SK-N-MC (cell line): ENCODE data around the gene MLC1.

Experiments
- DNase-seq: peaks from one replicate; pipeline ENCODE4 v3.0.0-alpha.2; 2011; ENCODE audit warnings: low read depth, low spot score
- H3K27ac ChIP-seq: fragments of 200-600 bp; sonication (generic); 2 replicates; pipeline ENCODE4 v1.5.1; 2016; ENCODE audit warnings: mixed run types
- H3K36me3 ChIP-seq: fragments of 200-600 bp; sonication (generic); 2 replicates; pipeline ENCODE4 v1.6.1; 2017; ENCODE audit warnings: antibody characterized with exemption, low read length, mixed read lengths; ENCODE audit not compliant: insufficient read depth
- H3K4me3 ChIP-seq: fragments of 200-600 bp; sonication (generic); 2 replicates; pipeline ENCODE4 v1.5.1; 2016
- H3K9ac ChIP-seq: fragments of 200-600 bp; sonication (generic); 2 replicates; pipeline ENCODE4 v1.8.0; 2017; ENCODE audit warnings: mixed run types, mixed read lengths; ENCODE audit not compliant: insufficient read length
- H3K9me3 ChIP-seq: fragments of 200-600 bp; sonication (generic); 2 replicates; pipeline ENCODE4 v1.6.1; 2017; ENCODE audit warnings: low read depth, mild to moderate bottlenecking, antibody characterized with exemption, low read length, moderate library complexity, mixed read lengths
- EZH2 ChIP-seq: fragments of 200-600 bp; sonication (generic); IDR thresholded peaks from one replicate; pipeline ENCODE4 v1.6.1; 2017; ENCODE audit warnings: antibody characterized with exemption
- FOXP2 ChIP-seq: optimal IDR thresholded peaks from 2 replicates; pipeline ENCODE3; 2011; ENCODE audit warnings: mild to moderate bottlenecking, moderate library complexity; ENCODE audit not compliant: insufficient read depth; ENCODE audit errors: extremely low read length, control extremely low read depth
- POLR2AphosphoS5 ChIP-seq: IDR thresholded peaks from 2 replicates; pipeline ENCODE4 v1.6.1; 2012; ENCODE audit warnings: mild to moderate bottlenecking, low read depth, low read length, borderline replicate concordance

The MLC1 gene

DNA sequence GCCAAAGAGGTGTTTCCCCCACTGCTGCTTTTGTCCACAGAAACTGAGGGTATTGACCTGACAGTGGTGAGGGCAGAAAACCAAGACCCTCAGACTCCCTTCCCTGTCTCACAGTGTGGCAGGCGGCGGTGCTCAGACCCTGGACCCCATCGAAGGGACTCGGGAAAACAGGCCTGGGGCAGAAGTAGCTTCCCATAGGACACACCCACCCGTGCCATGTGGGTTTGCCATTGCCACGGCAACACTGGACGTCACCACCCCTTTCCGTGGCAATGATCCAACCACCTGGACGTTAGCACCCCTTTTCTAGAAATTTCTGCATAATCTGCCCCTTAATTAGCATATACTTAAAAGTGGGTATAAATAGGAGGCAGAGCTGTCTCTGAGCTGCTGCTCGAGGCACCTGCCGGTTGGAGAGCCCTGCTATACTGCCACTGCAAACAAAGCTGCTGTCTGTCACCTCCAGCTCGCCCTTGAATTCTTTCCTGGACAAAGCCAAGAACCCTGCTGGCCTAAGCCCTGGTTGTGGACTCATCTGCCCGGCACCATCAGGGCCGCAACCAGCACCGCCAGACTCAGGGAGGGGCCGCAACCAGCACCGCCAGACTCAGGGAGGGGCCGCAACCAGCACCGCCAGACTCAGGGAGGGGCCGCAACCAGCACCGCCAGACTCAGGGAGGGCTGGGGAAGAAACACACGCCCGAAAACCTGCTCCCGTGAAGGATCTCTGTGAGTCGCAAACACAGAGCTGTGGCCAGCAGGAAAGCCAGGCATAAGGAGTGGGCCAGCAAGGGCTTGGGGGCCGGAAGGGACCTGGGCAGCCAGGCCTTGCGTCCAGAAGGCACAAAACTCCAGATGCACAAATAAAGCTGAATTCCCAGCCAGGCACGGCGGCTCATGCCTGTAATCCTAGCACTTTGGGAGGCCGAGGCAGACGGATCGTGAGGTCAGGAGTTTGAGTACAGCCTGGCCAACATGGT, 10.4 kb downstream of the MLC1 start:
- H3K9me3 ChIP-seq, result no peaks in the 10 kb centered on the region
- no peaks in the 10 kb centered on the region; the same call in 1 of the 2 replicates for H3K36me3 ChIP-seq
- no peak overlapping the region for H3K4me3 ChIP-seq
- H3K27ac ChIP-seq, result no peak overlapping the region
- no peak for DNase-seq
- H3K9ac ChIP-seq, result no peak overlapping the region
- TF ChIP-seq FOXP2 (no peak), POLR2AphosphoS5 (no peak), EZH2 (no peak)

DNA sequence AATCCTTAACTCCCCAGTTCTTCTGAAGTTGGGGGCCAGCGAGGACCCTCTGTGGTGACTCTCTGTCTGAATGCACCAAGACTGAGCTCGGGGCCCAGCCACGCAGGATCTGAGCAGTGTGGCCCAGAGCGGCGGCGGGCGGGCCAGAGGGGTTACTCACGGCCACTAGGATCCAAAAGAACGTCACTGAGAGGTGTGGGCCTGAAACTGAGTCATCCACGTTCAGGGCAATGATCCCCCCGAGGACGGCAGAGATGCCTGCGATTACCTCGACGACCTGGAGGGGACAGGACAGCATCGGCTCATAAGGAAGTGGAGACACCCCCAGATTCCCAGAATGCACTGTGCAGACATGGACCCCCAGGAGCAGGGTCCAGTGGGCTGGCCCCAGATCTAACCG, 11.2 kb downstream of the MLC1 start:
- H3K27ac ChIP-seq, result no peak overlapping the region
- no peak for DNase-seq
- no peak for TF ChIP-seq POLR2AphosphoS5
- no peak for TF ChIP-seq FOXP2
- no peak for TF ChIP-seq EZH2
- H3K9me3 ChIP-seq, result no peaks in the 10 kb centered on the region
- no peak overlapping the region for H3K9ac ChIP-seq
- H3K4me3 ChIP-seq, result no peak overlapping the region
- H3K36me3 ChIP-seq, result no peaks in the 10 kb centered on the region; the same call in 1 of the 2 replicates

DNA sequence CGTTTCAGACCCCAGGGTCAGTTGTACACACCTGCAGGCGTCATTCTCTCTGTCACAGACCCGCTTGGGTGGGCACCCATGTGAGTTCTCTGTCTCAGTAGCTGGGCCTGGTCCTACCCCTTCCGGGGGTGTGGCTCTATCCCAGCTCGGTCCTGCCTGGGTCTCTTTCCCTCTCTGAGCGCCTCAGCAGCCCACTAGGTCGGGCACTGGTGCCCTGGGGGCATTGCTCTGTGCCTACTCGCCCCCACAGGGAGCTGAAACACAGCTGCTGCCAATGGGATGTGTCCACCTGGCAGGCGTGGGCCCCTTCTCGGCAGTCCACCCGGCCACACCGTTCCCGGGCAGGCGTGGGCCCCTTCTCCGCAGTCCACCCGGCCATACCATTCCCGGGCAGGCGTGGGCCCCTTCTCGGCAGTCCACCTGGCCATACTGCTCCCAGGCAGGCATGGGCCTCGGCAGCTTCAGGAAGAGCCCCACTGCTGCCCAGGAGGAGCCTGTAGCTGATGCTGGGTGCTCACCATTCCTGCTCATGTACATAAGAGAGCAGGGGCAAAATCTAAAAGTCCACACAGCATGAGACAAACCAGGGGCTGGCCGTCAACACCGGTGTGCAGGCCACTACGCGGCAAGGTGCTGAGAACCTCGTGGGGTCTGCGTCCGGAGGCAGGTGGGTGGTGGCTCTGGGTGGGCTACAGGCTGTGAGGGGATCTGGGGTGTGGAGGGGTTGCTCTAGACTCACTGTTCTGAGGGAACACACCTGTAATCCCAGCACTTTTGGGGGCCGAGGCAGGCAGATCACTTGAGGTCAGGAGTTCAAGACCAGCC, 12.3 kb downstream of the MLC1 start:
- H3K9me3 ChIP-seq, result no peaks in the 10 kb centered on the region
- no peak overlapping the region for H3K9ac ChIP-seq
- TF ChIP-seq POLR2AphosphoS5, result no peak
- TF ChIP-seq EZH2, result no peak
- no peak for TF ChIP-seq FOXP2

DNA sequence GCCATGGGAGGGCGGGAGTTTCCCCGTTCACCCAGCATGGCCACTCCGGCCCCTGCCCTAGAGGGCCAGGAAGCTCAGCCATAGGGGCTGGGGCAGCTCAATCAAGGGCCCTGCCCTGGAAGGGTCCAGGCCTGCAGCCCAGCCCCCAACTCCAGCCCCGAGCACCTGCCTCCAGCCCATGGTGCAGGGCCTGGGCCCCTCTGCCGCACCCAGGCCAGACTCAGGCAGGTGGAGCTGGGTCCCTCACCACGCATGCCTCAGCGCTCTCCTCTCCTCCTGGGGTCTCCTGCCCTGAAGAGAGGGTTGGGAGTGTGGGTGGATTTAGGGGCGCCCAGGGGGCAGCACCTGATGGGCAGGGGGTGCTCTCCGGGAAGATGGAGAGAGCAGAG, 13.1 kb downstream of the MLC1 start:
- H3K9ac ChIP-seq, result no peak overlapping the region

More for the DNA sequence above, 12.3 kb downstream of the MLC1 start:
- no peak for DNase-seq
- Histone ChIP-seq H3K36me3 (no peaks in the 10 kb centered on the region; the same call in 1 of the 2 replicates), H3K27ac (no peak overlapping the region), H3K4me3 (no peak overlapping the region)

DNA sequence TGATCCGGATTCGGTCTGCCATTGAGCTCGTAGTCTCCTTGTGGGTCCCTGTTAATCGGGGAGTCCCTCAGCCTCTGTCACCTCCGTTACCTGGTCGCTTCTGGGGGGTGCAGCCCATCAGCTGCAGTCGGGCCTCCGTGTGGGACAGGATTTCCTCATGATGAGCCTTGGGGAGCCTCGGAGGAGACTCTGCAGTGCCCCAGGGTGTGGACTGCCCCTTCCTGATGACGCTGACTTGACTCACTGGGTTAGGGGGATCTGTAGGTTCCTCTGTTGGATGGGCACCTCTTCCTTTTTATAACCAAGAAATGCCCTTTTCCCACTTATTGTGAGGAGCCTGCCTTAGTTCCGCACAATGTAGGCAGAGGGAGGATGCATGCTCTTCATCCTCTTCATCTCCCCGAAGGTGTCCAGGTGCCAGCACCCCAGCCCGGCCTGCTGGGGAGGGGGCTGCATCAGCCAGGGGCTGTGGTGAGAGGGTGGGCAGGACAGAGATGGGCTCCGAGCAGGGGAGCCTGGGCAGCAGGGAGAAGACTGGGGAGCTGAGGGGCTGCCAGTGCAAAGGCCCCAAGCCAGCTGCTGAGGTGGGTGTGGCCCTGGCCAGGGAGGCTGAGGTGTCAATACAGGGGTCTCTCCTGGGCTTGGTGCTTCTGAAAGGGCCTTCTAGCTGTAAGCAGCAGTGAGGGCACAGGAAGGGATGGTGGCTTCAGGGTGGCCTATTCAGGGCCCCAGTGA, 13.6 kb downstream of the MLC1 start:
- H3K36me3 ChIP-seq, result no peaks in the 10 kb centered on the region; the same call in 1 of the 2 replicates
- TF ChIP-seq EZH2, result no peak
- TF ChIP-seq POLR2AphosphoS5, result no peak
- no peak for TF ChIP-seq FOXP2
- no peak overlapping the region for H3K9ac ChIP-seq
- H3K27ac ChIP-seq, result no peak overlapping the region
- H3K4me3 ChIP-seq, result no peak overlapping the region
- DNase-seq, result no peak
- H3K9me3 ChIP-seq, result no peaks in the 10 kb centered on the region

More for the DNA sequence above, 13.1 kb downstream of the MLC1 start:
- Histone ChIP-seq H3K9me3 (no peaks in the 10 kb centered on the region), H3K36me3 (no peaks in the 10 kb centered on the region; the same call in 1 of the 2 replicates), H3K4me3 (no peak overlapping the region), H3K27ac (no peak overlapping the region)
- no peak for DNase-seq
- no peak for TF ChIP-seq FOXP2
- TF ChIP-seq POLR2AphosphoS5, result no peak
- no peak for TF ChIP-seq EZH2

DNA sequence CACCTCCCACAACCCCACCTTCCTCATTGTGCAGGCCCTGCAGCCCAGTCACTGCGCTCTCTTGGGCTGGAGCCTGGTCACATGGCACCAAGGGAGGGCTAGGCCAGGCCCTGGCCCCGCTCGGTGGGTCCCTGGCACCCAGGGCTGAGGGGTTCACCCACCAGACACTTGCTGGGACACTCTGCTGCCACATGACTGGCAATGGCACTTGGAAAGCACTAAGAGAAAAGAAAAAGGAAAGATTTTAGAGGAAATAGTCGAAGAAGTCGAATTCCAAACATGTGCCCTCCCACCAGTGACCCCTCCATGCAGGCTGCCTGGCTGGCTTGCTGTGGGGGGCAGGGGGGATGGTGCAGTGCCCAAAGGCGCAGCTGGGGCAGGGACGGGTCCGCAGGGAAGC, 14.9 kb downstream of the MLC1 start:
- no peak overlapping the region for H3K4me3 ChIP-seq
- no peak overlapping the region for H3K27ac ChIP-seq
- no peaks in the 10 kb centered on the region; the same call in 1 of the 2 replicates for H3K36me3 ChIP-seq
- TF ChIP-seq EZH2 (no peak), FOXP2 (no peak), POLR2AphosphoS5 (no peak)
- H3K9me3 ChIP-seq, result no peaks in the 10 kb centered on the region
- H3K9ac ChIP-seq, result no peak overlapping the region
- no peak for DNase-seq

DNA sequence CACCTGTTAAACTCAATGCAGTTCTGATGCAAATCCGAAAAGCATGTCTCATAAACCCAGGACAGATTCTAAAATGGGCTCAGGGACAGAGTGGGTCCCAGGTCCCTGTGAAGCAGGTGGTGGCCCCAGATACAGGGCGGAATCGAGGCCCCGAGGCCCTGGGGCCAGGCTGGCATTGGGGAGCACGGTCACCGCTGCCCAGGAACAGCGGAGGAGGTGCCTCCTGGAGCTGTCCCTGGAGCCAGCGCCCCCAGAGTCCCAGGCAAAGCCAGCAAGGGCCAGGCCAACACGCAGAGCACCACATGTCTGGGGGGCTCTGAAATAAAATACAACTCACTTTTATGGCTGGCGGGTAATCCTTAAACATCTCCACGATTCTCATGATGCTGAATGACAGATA, 17.1 kb downstream of the MLC1 start:
- Histone ChIP-seq H3K9me3 (no peaks in the 10 kb centered on the region), H3K36me3 (no peaks in the 10 kb centered on the region; the same call in 1 of the 2 replicates), H3K27ac (no peak overlapping the region), H3K9ac (no peak overlapping the region), H3K4me3 (no peak overlapping the region)
- no peak for TF ChIP-seq POLR2AphosphoS5
- TF ChIP-seq EZH2, result no peak
- no peak for TF ChIP-seq FOXP2
- no peak for DNase-seq
